HEK293 (cell line): ENCODE results near the gene TAS2R19.

Experiments
- CTCF ChIA-PET: fragments of 350-600 bp; formaldehyde crosslinking; extraction: SDS; loops from one replicate; lab custom pipeline; 2021; ENCODE audit warnings: antibody characterized with exemption; lab: Yijun Ruan, JAX
- POLR2A ChIA-PET: fragments of 300-600 bp; formaldehyde crosslinking; extraction: SDS; loops from one replicate; lab custom pipeline; 2020; ENCODE audit warnings: antibody characterized with exemption, inconsistent platforms; lab: Yijun Ruan, JAX
- H3K27ac ChIP-seq: fragments of 200-500 bp; sonication (Bioruptor generic); 2 replicates; pipeline ENCODE4 v1.5.1; 2014; ENCODE audit warnings: low read depth, low read length, control low read depth, inconsistent platforms; ENCODE audit errors: extremely low read depth
- H3K36me3 ChIP-seq, 2 experiments: fragments of 200-500 bp in 1 of 2; sonication (Bioruptor generic) in 1 of 2; 1 replicate in 1 of 2; 2 replicates in 1 of 2; pipeline ENCODE4 v1.5.1; 2014 to 2017; ENCODE audit warnings: inconsistent platforms in 2 of 2, low read length in 2 of 2; ENCODE audit not compliant: control insufficient read depth in 2 of 2, insufficient read depth in 1 of 2
- H3K4me1 ChIP-seq: fragments of 200-500 bp; sonication (Bioruptor generic); 2 replicates; pipeline ENCODE4 v1.5.1; 2014; ENCODE audit warnings: mild to moderate bottlenecking, low read length, inconsistent platforms; ENCODE audit not compliant: control insufficient read depth, insufficient read depth
- H3K4me3 ChIP-seq: 2 replicates; pipeline ENCODE4 v1.5.1; 2011; ENCODE audit warnings: low read depth, mild to moderate bottlenecking, control low read depth, low read length, moderate library complexity
- H3K9me3 ChIP-seq: fragments of 200-500 bp; sonication (Bioruptor generic); 2 replicates; pipeline ENCODE4 v1.5.1; 2014; ENCODE audit warnings: low read depth, low read length, inconsistent platforms; ENCODE audit not compliant: control insufficient read depth, insufficient read depth
- CTCF ChIP-seq: fragments of 450-650 bp; formaldehyde crosslinking; IDR thresholded peaks from 2 replicates; pipeline ENCODE4 v1.5.1; 2016; ENCODE audit warnings: missing biosample characterization, missing genetic modification characterization
- INSM2 ChIP-seq: fragments of 450-650 bp; formaldehyde crosslinking; IDR thresholded peaks from 2 replicates; pipeline ENCODE4 v1.5.1; 2016; ENCODE audit warnings: missing biosample characterization, missing genetic modification characterization
- KLF10 ChIP-seq: fragments of 450-650 bp; IDR thresholded peaks from 2 replicates; pipeline ENCODE4 v1.5.1; 2018; ENCODE audit warnings: missing biosample characterization, mild to moderate bottlenecking, missing genetic modification characterization
- RBAK ChIP-seq: fragments of 450-650 bp; formaldehyde crosslinking; IDR thresholded peaks from 2 replicates; pipeline ENCODE4 v1.5.1; 2016; ENCODE audit warnings: missing biosample characterization, missing genetic modification characterization
- SP7 ChIP-seq: fragments of 450-650 bp; formaldehyde crosslinking; IDR thresholded peaks from 2 replicates; pipeline ENCODE4 v1.5.1; 2016; ENCODE audit warnings: missing biosample characterization, missing genetic modification characterization
- ZBTB1 ChIP-seq: fragments of 450-650 bp; formaldehyde crosslinking; IDR thresholded peaks from 2 replicates; pipeline ENCODE4 v1.5.1; 2016; ENCODE audit warnings: missing biosample characterization, missing genetic modification characterization
- ZBTB17 ChIP-seq: fragments of 450-650 bp; formaldehyde crosslinking; IDR thresholded peaks from 2 replicates; pipeline ENCODE4 v1.5.1; 2016; ENCODE audit warnings: missing biosample characterization, missing genetic modification characterization
- ZEB2 ChIP-seq: fragments of 450-650 bp; formaldehyde crosslinking; IDR thresholded peaks from 2 replicates; pipeline ENCODE4 v1.5.1; 2016; ENCODE audit warnings: missing biosample characterization, missing genetic modification characterization
- ZFHX2 ChIP-seq: fragments of 450-650 bp; formaldehyde crosslinking; conservative IDR thresholded peaks from 2 replicates; pipeline ENCODE4 v1.5.1; 2016; ENCODE audit warnings: missing biosample characterization, missing genetic modification characterization
- ZNF155 ChIP-seq: fragments of 450-650 bp; formaldehyde crosslinking; IDR thresholded peaks from 2 replicates; pipeline ENCODE4 v1.5.1; 2016; ENCODE audit warnings: missing biosample characterization, missing genetic modification characterization
- ZNF18 ChIP-seq: fragments of 450-650 bp; formaldehyde crosslinking; IDR thresholded peaks from 2 replicates; pipeline ENCODE4 v1.5.1; 2016; ENCODE audit warnings: missing biosample characterization, missing genetic modification characterization
- ZNF426 ChIP-seq: fragments of 450-650 bp; formaldehyde crosslinking; IDR thresholded peaks from 2 replicates; pipeline ENCODE4 v1.5.1; 2017; ENCODE audit warnings: missing biosample characterization, missing genetic modification characterization, mild to moderate bottlenecking, inconsistent platforms, moderate library complexity
- ZNF596 ChIP-seq: fragments of 450-650 bp; IDR thresholded peaks from 2 replicates; pipeline ENCODE4 v1.5.0; 2018; ENCODE audit warnings: missing biosample characterization, mild to moderate bottlenecking, missing genetic modification characterization, moderate library complexity
- ZNF626 ChIP-seq: fragments of 450-650 bp; sonication (Bioruptor Pico); formaldehyde crosslinking; IDR thresholded peaks from 2 replicates; pipeline ENCODE4 v1.5.1; 2018; ENCODE audit warnings: missing biosample characterization, missing genetic modification characterization, inconsistent platforms
- ZNF629 ChIP-seq: fragments of 450-650 bp; formaldehyde crosslinking; IDR thresholded peaks from 2 replicates; pipeline ENCODE4 v1.5.1; 2017; ENCODE audit warnings: missing biosample characterization, missing genetic modification characterization
- ZNF658 ChIP-seq: fragments of 450-650 bp; formaldehyde crosslinking; IDR thresholded peaks from 2 replicates; pipeline ENCODE4; 2016; ENCODE audit warnings: missing biosample characterization, missing genetic modification characterization
- ZNF670 ChIP-seq: fragments of 450-650 bp; formaldehyde crosslinking; IDR thresholded peaks from 2 replicates; pipeline ENCODE4 v1.5.1; 2016; ENCODE audit warnings: missing biosample characterization, missing genetic modification characterization, low read depth
- ZNF837 ChIP-seq: fragments of 450-650 bp; formaldehyde crosslinking; IDR thresholded peaks from 2 replicates; pipeline ENCODE4 v1.5.1; 2016; ENCODE audit warnings: missing biosample characterization, missing genetic modification characterization
- ZXDB ChIP-seq: fragments of 450-650 bp; formaldehyde crosslinking; IDR thresholded peaks from 2 replicates; pipeline ENCODE4 v1.5.1; 2016; ENCODE audit warnings: missing biosample characterization, missing genetic modification characterization
- TF ChIP-seq, protein P1 (sequence below): fragments of 450-650 bp; formaldehyde crosslinking; IDR thresholded peaks from 2 replicates; pipeline ENCODE4 v1.5.1; 2016; ENCODE audit warnings: missing biosample characterization, missing genetic modification characterization, low read depth
- TF ChIP-seq, protein P2 (sequence below): fragments of 450-650 bp; formaldehyde crosslinking; IDR thresholded peaks from 2 replicates; pipeline ENCODE4 v1.5.1; 2016; ENCODE audit warnings: missing biosample characterization, missing genetic modification characterization, borderline replicate concordance
- TF ChIP-seq, protein P3 (sequence below): fragments of 450-650 bp; formaldehyde crosslinking; IDR thresholded peaks from 2 replicates; pipeline ENCODE4 v1.5.1; 2016; ENCODE audit warnings: missing biosample characterization, missing genetic modification characterization

The TAS2R19 gene

DNA sequence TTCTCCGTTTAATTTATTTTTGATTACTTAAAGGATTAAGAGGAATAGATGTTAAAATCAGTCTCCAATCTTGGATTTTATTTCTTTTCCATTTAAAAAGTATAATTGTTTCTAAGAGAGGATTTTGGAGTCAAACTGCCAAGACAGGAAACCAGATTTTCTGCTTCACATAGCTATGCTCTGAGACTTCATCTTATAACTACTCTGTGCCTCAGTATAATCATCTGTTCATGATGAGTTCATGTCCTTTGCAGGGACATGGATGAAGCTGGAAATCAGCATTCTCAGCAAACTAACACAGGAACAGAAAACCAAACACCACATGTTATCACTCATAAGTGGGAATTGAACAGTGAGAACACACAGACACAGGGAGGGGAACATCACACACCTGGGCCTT, 17.7 kb upstream of the TAS2R19 start:
- no peak for TF ChIP-seq ZNF155 (tag by site-specific recombination)
- TF ChIP-seq ZNF426 (tag by site-specific recombination): no peak
- no peak for TF ChIP-seq ZNF18 (tag by site-specific recombination)
- no peak for TF ChIP-seq ZFHX2 (tag by site-specific recombination)
- no peak for TF ChIP-seq RBAK
- TF ChIP-seq ZNF596 (tag by site-specific recombination): no peak
- Histone ChIP-seq H3K36me3 (no peaks in the 10 kb centered on the region; a peak in 2 of 3 replicates), H3K4me3 (no peak overlapping the region), H3K27ac (no peak overlapping the region), H3K9me3 (no peaks in the 10 kb centered on the region), H3K4me1 (no peaks in the 10 kb centered on the region)
- ChIA-PET CTCF (no interaction called here), POLR2A (no interaction called here)

GRCh38 chr12:11039171-11039570, 16.8 kb upstream of the TAS2R19 start:
- no peak overlapping the region for H3K27ac ChIP-seq
- no peaks in the 10 kb centered on the region for H3K4me1 ChIP-seq
- ChIA-PET POLR2A (no interaction called here), CTCF (no interaction called here)
- no peak overlapping the region for H3K4me3 ChIP-seq
- no peaks in the 10 kb centered on the region; a peak in 2 of 3 replicates for H3K36me3 ChIP-seq
- H3K9me3 ChIP-seq: no peaks in the 10 kb centered on the region
- TF ChIP-seq ZNF837 (no peak), ZXDB (tag by site-specific recombination) (no peak), ZBTB17 (tag by site-specific recombination) (no peak), KLF10 (tag by site-specific recombination) (no peak), INSM2 (no peak), ZNF670 (no peak), ZNF626 (tag by site-specific recombination) (no peak), ZNF596 (tag by site-specific recombination) (no peak), SP7 (tag by site-specific recombination) (no peak), ZEB2 (tag by site-specific recombination) (no peak), ZBTB1 (tag by site-specific recombination) (no peak), CTCF (tag by site-specific recombination) (no peak), ZNF629 (no peak), ZNF658 (tag by site-specific recombination) (no peak)
- TF ChIP-seq, protein P1, sequence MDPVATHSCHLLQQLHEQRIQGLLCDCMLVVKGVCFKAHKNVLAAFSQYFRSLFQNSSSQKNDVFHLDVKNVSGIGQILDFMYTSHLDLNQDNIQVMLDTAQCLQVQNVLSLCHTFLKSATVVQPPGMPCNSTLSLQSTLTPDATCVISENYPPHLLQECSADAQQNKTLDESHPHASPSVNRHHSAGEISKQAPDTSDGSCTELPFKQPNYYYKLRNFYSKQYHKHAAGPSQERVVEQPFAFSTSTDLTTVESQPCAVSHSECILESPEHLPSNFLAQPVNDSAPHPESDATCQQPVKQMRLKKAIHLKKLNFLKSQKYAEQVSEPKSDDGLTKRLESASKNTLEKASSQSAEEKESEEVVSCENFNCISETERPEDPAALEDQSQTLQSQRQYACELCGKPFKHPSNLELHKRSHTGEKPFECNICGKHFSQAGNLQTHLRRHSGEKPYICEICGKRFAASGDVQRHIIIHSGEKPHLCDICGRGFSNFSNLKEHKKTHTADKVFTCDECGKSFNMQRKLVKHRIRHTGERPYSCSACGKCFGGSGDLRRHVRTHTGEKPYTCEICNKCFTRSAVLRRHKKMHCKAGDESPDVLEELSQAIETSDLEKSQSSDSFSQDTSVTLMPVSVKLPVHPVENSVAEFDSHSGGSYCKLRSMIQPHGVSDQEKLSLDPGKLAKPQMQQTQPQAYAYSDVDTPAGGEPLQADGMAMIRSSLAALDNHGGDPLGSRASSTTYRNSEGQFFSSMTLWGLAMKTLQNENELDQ (tag by site-specific recombination): no peak
- TF ChIP-seq, protein P2, sequence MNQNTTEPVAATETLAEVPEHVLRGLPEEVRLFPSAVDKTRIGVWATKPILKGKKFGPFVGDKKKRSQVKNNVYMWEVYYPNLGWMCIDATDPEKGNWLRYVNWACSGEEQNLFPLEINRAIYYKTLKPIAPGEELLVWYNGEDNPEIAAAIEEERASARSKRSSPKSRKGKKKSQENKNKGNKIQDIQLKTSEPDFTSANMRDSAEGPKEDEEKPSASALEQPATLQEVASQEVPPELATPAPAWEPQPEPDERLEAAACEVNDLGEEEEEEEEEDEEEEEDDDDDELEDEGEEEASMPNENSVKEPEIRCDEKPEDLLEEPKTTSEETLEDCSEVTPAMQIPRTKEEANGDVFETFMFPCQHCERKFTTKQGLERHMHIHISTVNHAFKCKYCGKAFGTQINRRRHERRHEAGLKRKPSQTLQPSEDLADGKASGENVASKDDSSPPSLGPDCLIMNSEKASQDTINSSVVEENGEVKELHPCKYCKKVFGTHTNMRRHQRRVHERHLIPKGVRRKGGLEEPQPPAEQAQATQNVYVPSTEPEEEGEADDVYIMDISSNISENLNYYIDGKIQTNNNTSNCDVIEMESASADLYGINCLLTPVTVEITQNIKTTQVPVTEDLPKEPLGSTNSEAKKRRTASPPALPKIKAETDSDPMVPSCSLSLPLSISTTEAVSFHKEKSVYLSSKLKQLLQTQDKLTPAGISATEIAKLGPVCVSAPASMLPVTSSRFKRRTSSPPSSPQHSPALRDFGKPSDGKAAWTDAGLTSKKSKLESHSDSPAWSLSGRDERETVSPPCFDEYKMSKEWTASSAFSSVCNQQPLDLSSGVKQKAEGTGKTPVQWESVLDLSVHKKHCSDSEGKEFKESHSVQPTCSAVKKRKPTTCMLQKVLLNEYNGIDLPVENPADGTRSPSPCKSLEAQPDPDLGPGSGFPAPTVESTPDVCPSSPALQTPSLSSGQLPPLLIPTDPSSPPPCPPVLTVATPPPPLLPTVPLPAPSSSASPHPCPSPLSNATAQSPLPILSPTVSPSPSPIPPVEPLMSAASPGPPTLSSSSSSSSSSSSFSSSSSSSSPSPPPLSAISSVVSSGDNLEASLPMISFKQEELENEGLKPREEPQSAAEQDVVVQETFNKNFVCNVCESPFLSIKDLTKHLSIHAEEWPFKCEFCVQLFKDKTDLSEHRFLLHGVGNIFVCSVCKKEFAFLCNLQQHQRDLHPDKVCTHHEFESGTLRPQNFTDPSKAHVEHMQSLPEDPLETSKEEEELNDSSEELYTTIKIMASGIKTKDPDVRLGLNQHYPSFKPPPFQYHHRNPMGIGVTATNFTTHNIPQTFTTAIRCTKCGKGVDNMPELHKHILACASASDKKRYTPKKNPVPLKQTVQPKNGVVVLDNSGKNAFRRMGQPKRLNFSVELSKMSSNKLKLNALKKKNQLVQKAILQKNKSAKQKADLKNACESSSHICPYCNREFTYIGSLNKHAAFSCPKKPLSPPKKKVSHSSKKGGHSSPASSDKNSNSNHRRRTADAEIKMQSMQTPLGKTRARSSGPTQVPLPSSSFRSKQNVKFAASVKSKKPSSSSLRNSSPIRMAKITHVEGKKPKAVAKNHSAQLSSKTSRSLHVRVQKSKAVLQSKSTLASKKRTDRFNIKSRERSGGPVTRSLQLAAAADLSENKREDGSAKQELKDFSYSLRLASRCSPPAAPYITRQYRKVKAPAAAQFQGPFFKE (tag by site-specific recombination): no peak
- TF ChIP-seq, protein P3, sequence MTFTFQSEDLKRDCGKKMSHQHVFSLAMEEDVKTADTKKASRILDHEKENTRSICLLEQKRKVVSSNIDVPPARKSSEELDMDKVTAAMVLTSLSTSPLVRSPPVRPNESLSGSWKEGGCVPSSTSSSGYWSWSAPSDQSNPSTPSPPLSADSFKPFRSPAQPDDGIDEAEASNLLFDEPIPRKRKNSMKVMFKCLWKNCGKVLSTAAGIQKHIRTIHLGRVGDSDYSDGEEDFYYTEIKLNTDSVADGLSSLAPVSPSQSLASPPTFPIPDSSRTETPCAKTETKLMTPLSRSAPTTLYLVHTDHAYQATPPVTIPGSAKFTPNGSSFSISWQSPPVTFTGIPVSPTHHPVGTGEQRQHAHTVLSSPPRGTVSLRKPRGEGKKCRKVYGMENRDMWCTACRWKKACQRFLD (tag by site-specific recombination): no peak
